ENCODE measurements around the gene PLPP4.
A peak's percentile ranks its signal among the peaks of the same experiment; 100 is the strongest.
"Not testable (repeated sequence)": the region's sequence is repeated elsewhere in the genome, so short reads cannot be mapped to it uniquely, and the experiment has no call there.

Gene PLPP4

GRCh38 chr10:120490288-120490687, 33.3 kb downstream of the PLPP4 start:
- DNase-seq (ENCODE audit: low spot score), result no peak

- no peak for DNase-seq (ENCODE audit: low spot score)
Measured at GRCh38 chr10:120492346-120492745, 35.3 kb downstream of the PLPP4 start.

- DNase-seq (ENCODE audit: low spot score), result no peak
Measured at GRCh38 chr10:120493411-120494312, 36.6 kb downstream of the PLPP4 start.

GRCh38 chr10:120494313-120494710, 37.3 kb downstream of the PLPP4 start:
- DNase-seq (ENCODE audit: low spot score), result no peak

- no peak for DNase-seq (ENCODE audit: low spot score)
Measured at GRCh38 chr10:120495226-120496009, 38.4 kb downstream of the PLPP4 start.

- DNase-seq (ENCODE audit: low spot score), result no peak
Measured at GRCh38 chr10:120499883-120500282, 42.9 kb downstream of the PLPP4 start.

GRCh38 chr10:120503689-120504088, 46.7 kb downstream of the PLPP4 start:
- no peak for DNase-seq (ENCODE audit: low spot score)

GRCh38 chr10:120504227-120504626, 47.2 kb downstream of the PLPP4 start:
- DNase-seq (ENCODE audit: low spot score), result not testable (repeated sequence)

- no peak for DNase-seq (ENCODE audit: low spot score)
Measured at GRCh38 chr10:120505056-120505455, 48.0 kb downstream of the PLPP4 start.

- DNase-seq (ENCODE audit: low spot score), result no peak
Measured at GRCh38 chr10:120505866-120506265, 48.8 kb downstream of the PLPP4 start.

- no peak for DNase-seq (ENCODE audit: low spot score)
Measured at GRCh38 chr10:120506674-120507073, 49.6 kb downstream of the PLPP4 start.

GRCh38 chr10:120507175-120507574, 50.1 kb downstream of the PLPP4 start:
- no peak for DNase-seq (ENCODE audit: low spot score)

- no peak for DNase-seq (ENCODE audit: low spot score)
Measured at GRCh38 chr10:120507651-120508050, 50.6 kb downstream of the PLPP4 start.

GRCh38 chr10:120508393-120508792, 51.4 kb downstream of the PLPP4 start:
- DNase-seq (ENCODE audit: low spot score), result peak; percentile 14

GRCh38 chr10:120508966-120509365, 51.9 kb downstream of the PLPP4 start:
- no peak for DNase-seq (ENCODE audit: low spot score)

GRCh38 chr10:120511165-120511564, 54.1 kb downstream of the PLPP4 start:
- no peak for DNase-seq (ENCODE audit: low spot score)

- no peak for DNase-seq (ENCODE audit: low spot score)
Measured at GRCh38 chr10:120513307-120513796, 56.3 kb downstream of the PLPP4 start.

GRCh38 chr10:120514035-120514620, 57.1 kb downstream of the PLPP4 start:
- peak; percentile 6 for DNase-seq (ENCODE audit: low spot score)

- DNase-seq (ENCODE audit: low spot score), result no peak
Measured at GRCh38 chr10:120514959-120515358, 57.9 kb downstream of the PLPP4 start.

- DNase-seq (ENCODE audit: low spot score), result no peak
Measured at GRCh38 chr10:120515741-120516140, 58.7 kb downstream of the PLPP4 start.

GRCh38 chr10:120516426-120516825, 59.4 kb downstream of the PLPP4 start:
- no peak for DNase-seq (ENCODE audit: low spot score)

- DNase-seq (ENCODE audit: low spot score), result no peak
Measured at GRCh38 chr10:120517196-120517595, 60.2 kb downstream of the PLPP4 start.
